Fibroblast of gingiva (primary cell): ENCODE measurements around the gene MEAF6.

Source experiments
- DNase-seq: peaks from one replicate; pipeline ENCODE4 v3.0.0-alpha.2; 2011; ENCODE audit warnings: low read depth

MEAF6 gene

DNA sequence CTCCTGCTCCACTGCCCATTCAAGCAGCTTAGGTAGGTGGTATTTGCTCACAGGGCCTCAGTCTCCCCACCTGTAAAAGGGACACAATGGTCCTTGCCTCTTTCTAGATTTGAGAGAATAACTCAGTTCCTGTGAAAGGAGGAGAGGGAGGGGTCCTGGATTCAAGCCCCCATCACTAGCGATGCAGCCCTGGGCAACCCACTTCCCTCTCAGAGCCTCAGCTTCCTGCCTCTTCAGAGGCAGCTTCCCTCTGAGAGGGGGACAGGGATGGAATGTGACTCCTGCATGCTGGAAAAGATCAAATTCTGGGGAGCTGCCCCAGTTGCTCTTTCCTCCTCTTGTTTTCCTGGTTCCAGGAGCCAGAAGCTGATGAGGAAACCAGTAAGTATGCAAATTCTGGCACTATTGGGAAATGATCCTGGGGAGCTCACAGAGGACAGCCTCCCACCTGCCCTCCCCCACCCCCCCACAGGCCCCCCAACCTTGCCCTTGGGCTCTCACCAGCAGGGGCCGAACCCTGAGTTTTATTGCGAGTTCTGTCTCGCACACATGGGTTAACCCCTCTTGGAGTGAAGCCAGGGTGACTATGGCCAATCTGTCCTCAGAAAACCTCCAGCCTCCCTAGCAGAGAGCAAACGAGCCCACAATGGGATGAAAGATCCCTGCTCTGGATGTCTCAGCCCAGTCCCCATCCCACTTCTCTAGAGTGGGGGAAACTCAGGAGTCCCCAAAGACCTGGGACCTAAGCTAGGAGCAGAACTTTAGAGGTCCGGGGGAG is 28.5 kb downstream of the MEAF6 start:
- DNase-seq: peak; percentile 47

- no peak for DNase-seq
Measured at GRCh38 chr1:37484325-37485051, 30.1 kb downstream of the MEAF6 start.

DNA sequence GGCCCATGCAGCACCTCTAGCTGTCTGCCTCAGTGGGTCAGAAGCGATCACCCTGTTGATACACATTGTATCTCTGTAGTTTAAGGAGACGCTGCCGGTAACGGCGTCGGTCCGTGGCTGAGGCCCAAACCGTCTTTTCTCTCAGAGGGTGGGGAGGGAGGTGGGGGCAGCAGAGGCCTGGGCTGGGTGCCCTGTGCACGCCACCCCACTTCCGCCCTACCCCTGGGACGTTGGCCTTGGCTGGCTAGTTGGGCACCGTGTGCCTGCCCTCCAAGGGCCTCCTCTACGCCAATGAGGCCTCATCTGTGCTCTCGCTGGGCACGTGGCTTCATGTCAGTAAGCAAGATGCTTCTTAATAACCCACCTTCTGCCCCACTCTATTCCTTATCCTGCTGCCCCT is 30.8 kb downstream of the MEAF6 start:
- DNase-seq: no peak

- no peak for DNase-seq
Measured at GRCh38 chr1:37482796-37483744, 31.5 kb downstream of the MEAF6 start.

DNA sequence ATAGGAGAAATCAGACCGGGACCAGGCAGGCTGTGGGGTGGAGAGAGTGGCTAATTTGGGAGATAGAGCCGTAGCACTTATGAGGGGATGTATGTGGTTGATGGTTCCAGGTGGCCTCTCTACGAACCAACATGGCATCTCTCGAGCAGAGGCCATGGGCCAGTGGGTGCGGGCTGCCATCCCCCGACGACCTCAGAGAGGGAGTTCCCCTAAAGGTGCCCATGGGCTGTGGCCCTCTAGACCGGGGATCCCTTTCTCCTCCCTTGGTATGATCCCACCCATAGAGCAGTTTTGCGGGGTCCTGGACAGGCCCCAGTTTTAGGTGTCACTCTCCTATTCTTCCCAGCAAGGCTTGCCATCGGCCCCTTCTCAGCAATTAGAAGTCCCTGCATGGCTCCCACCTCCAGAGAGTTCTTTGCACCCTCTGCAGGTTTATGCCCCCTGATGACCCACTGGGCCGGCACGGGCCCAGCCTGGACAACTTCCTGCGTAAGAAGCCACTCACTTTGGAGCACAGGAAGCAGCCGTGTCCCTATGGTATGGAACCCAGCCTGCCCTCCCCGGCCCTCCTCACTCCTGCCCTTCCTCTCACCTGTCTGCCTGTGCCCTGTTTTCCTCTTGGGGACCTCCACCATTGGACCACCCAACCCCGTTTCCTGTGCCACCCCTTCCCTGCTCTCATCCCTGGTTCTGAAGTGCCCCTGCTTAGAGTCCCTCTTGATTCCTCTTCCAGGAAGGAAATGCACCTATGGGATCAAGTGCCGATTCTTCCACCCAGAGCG is 32.4 kb downstream of the MEAF6 start:
- no peak for DNase-seq

GRCh38 chr1:37481289-37482003 is 33.1 kb downstream of the MEAF6 start:
- no peak for DNase-seq

- no peak for DNase-seq
Measured at GRCh38 chr1:37480581-37481288, 33.8 kb downstream of the MEAF6 start.

- no peak for DNase-seq
Measured at GRCh38 chr1:37480125-37480466, 34.5 kb downstream of the MEAF6 start.

DNA sequence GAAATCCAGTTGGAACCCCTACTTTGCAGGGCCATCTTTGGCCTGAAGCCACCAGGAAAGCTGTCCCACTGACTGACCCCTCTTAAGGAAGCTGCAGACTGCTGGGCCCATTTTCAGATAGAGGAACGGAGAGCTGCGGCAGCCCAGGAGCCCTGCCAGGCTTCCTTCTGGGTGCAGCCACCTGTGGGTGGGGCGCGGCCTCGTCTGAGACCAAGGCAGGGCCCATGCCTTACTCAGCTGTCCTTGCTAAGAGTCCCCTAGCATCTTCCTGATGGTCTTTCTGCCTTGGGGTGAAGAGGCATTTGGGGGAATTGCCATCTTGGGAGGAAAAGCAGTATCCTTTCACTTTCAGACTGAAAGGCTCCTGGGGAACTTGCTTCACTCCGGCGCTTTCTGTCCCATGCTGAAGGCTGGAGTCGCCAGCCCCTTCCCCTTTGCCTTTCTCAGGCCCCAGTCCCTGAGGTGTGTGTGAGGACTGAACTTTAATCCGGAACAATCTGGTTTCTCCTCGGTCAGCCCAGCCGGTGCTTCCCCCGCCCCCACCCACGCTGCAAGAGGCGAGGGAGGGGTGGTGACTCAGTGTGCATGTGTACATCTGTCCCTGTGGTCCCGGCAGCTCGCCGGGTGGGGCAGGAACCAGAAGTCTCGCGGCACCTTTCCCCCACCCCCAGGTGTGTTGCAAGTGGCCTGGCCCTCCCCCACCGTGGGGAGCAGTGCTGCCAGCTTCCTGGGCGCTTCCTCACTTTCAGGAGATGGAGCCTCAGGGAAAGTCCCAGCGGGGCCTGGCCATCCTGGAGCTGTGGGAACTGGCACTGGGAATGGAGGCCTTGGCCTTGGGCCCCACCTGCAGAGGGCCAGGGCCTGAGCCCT is 35.1 kb downstream of the MEAF6 start:
- DNase-seq: peak; percentile 83

DNA sequence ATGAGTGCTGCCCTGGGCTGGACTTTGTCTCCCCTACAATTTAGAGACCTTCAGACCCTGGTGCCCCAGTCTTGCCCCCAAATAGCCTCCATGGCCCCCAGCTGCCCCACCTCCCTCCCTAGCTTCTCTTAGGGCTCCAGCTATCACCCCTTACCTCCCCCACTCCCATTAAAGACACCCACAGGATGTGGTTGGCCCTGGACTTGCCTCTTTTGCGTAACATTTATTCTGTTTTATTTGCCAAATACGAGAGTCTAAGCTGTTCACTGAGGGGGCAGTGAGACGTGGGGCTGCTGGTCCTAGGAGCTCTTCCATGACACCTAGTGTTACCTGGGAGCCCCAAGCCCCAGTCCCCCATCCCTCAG is 35.7 kb downstream of the MEAF6 start:
- DNase-seq: peak; percentile 34

DNA sequence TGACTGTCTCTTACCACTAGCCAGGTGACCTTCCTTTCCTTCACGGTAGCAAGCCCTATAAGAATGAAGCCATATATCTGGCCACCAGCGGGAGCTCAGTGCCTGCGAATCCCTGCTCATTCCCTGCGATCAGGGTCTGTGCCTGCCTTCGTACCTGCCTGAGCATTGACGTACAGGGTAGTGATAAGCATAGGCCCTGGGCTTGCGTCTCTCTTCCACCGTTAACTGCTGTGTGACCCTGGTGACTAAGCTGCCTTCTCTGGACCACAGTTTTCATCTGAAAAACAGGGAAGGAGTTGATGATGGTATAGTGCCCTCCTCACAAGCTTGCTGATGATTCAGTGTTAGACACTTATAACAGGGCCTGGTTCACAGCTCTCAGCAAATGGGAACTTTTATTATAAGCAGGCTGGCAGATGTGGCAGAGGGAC is 36.1 kb downstream of the MEAF6 start:
- DNase-seq: no peak

DNA sequence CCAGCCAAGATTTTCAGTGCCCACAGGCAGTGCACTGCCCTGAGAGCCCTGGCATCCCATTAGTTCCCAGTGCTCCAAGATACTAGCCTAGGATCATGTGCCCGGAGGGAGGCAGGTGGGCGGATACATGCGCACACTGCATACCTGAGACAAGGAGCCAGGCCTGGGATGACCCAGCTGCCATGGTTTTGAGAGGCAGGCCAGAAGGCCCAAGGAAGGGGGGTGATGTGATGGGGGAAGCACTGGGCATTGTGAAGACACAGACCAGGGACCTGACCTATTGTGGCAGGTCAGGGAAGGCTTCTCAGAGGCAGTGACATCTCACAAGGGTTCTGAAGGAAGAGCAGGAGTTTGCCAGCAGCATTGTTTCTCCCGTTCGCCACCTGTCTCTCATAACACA is 36.6 kb downstream of the MEAF6 start:
- DNase-seq: no peak

GRCh38 chr1:37477198-37477931 is 37.2 kb downstream of the MEAF6 start:
- no peak for DNase-seq

DNA sequence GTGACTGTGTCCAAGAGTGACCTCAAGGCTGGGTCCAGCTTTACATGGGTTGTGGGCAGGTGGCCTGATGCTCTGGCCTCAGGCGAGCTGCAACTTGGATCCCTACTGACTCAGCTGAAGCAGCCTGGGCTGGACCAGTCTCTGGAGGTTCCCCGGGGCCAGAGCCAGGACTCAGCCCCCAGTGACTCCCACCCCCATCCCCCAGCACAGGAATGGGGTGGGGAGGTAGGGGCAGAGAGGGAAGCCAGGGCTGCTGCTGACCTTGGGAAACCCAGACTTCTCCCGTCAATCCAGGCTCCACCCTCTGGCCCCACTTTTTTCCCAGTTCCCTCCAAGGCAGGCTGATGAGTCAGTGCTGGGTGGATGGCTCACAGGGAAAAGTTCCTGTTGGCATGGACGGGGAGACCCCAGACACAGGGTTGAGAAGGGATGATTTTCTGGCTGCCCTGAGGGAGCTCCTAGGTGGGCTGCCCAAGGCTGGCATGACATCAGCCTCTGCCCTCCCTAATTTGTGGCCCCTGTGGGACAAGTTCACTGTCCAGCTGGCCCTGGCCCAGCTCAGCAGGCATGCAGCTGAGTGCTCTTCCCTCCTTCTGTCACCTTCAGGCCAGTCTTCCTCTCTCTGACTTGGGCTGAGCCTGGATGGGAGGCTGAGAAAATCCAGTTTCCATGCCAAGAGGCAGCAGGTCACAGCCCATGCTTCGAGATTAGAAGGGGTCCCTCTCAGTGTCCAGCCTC is 37.9 kb downstream of the MEAF6 start:
- DNase-seq: peak; percentile 79

GRCh38 chr1:37476087-37476452 is 38.5 kb downstream of the MEAF6 start:
- DNase-seq: no peak

DNA sequence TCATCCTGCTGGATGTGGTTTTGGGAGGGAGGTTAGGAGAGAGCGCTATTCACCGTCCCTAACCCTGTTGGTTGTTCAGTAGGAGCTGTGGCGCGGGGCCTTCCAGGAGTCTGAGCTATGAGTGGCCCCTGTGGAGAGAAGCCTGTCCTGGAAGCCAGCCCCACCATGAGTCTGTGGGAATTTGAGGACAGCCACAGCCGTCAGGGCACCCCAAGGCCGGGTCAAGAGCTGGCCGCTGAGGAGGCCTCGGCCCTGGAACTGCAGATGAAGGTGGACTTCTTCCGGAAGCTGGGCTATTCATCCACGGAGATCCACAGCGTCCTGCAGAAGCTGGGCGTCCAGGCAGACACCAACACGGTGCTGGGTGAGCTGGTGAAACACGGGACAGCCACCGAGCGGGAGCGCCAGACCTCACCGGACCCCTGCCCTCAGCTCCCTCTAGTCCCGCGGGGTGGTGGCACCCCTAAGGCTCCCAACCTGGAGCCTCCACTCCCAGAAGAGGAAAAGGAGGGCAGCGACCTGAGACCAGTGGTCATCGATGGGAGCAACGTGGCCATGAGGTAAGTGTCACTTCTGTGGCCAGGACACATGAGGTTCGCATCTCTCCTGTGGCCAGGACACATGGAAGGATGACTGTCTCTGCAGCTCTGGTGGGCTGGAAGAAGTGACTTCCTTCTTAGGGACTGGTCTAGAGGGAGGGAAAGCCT is 39.0 kb downstream of the MEAF6 start:
- DNase-seq: no peak

- peak; percentile 41 for DNase-seq
Measured at GRCh38 chr1:37474697-37475379, 39.7 kb downstream of the MEAF6 start.
